ENCODE measurements around the gene WDR17. TPM values are rescaled to one million over a fixed set of nuclear protein-coding genes. Genes with fewer than 3 reads are reported as not detected.

WDR17 gene
- 1.4 to 2.2 TPM (median 1.9 TPM) in 5 replicates for total RNA-seq (2022; extraction: Qiagen RNA extraction)

DNA sequence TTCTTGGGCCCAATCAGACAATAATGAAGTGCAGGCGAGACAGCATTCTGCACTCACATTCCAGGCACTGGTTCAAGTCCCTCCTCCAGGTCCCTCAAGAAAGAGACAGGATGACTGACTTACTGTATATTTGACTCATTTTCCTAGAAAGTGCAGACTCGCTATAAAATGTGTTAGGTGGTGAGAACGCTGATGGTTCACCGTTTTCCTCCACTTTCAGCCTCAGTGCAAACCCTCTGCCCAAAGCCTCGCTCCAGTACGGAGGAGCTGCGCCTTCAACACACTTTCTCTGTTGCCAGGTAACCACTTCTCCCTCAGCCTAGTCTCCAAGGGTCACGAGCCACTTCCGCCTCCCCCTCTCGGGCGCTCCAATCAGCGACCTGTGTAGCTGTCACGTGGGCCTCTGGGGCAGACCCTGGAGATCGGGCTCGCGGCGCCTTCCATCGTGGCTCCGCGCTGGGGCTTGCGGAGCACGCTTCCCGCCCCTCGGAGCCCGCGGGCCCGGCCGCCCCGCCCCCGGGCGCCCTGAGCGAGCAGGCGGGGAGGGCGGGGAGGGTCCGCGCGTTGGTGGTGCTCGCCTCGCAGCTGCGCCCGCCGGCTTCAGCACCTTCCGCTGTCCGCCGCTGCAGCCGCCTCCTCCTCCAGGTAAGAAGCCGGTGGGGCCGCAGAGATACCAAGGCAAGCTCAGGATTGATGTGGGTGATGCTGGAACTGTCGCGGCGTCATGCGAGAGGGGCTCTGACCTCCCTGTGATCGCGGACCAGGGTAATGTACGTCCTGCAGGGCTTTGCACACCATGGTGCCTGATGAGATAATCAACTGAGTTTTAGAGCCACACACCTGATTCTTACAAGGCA lies at the start of gene WDR17:
Gene WDR17 (plus strand): TSS at position 407 of the 857 bp plus-strand sequence. CDS start 45,740 bp downstream, outside the sequence.

DNA sequence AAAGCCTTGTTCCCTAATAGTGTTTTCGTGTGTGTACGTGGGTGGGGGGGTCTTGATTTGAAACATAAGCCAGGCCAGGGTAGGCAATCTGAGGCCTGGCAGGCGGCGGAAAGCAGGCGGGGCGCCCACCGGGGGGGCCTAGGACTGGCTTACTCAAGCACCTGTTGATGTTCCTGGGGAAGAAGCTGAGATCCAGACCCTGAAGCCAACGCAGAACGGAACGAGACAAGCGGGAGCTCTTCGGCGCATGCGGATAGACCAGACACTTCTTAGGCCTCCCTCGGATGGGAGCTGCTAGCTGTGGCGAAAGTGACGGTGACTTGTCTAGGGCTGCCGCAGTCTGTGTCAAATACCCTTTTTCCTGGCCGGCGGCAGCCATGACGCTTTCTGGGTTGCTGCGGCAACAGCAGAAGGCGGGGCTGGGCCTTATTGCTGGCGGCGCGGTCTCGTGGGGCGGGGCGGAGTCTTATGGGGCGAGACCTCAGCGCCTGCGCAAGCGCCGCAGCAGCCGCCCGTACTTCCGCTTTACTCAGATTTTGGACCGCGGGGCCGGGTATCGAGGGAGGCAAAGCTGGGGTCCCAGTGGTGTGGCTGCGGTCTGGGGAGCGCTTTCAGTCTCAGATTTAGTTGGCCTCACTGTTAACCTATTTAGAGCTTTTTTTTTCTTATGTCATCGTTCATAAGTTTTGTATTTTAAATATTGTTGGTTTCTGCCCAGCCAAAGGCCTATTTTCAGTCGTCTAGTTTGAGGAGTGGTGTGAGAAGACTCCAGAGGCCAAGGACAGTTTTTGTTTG lies 129.7 kb downstream of the WDR17 start, which contains the start of gene SPATA4:
Gene SPATA4 (minus strand): TSS at position 402 of the 795 bp plus-strand sequence. CDS start 23 bp downstream, at position 379.

Other genes with a start within 250 kb of the WDR17 start
- 0.17 to 0.31 TPM (median 0.26 TPM) in 4 of 5 replicates, not detected in the other for gene SPATA4, start 129.7 kb downstream of the WDR17 start, total RNA-seq (2022; extraction: Qiagen RNA extraction)
- gene ASB5, start 203.4 kb downstream of the WDR17 start, total RNA-seq (2022; extraction: Qiagen RNA extraction), result 0.02 to 0.09 TPM (median 0.08 TPM) in 3 of 5 replicates, not detected in the others